ENCODE results near the gene DSP. TPM values are rescaled to one million over a fixed set of nuclear protein-coding genes. Genes with fewer than 3 reads are reported as not detected.

DSP gene
- total and polyA plus RNA-seq, 10 of the 15 experiments (the other 5 are each of a cell fraction or from before 2014, with no cell fraction given), result under 0.01 to 0.36 (median 0.04) TPM; not detected in 4

- no peak for TF ChIP-seq BMI1 (IDR thresholded peaks at IDR 0.05; ENCODE audit: borderline replicate concordance)
- no peak for TF ChIP-seq IRF3 (IDR thresholded peaks at IDR 0.05)
- TF ChIP-seq RELB (IDR thresholded peaks at IDR 0.05; ENCODE audit: low read depth), result no peak
- TF ChIP-seq PRDM15 (CRISPR knock-in tag; IDR thresholded peaks at IDR 0.05), result no peak
- no peak for TF ChIP-seq ZSCAN29 (IDR thresholded peaks at IDR 0.05)
- TF ChIP-seq CREB1 (IDR thresholded peaks at IDR 0.05; ENCODE audit: low read depth), result no peak
Measured at GRCh38 chr6:7630792-7631191, 89.3 kb downstream of the DSP start (continued).

GRCh38 chr6:7631466-7631865 lies 90.0 kb downstream of the DSP start:
- DNase-seq (ENCODE audit: low read depth, low spot score) (no peak), ATAC-seq (no peak), FAIRE-seq (no peak)
- Histone ChIP-seq H4K20me1 (ENCODE audit: control insufficient read depth, insufficient read depth) (no peaks in the 10 kb centered on the region), H3K27me3 (replicated peaks in 1 of 2; ENCODE audit: control insufficient read depth in 2 of 2, insufficient read depth in 2 of 2, low read length in 1 of 2) (no peaks in the 10 kb centered on the region), H3K36me3 (ENCODE audit: control insufficient read depth in 2 of 2, insufficient read depth in 2 of 2, low read length in 1 of 2) (no peaks in the 10 kb centered on the region), H3K4me3 (no peak overlapping the region), H3K9me3 (replicated peaks; ENCODE audit: control insufficient read depth, insufficient read depth, low read length) (no peaks in the 10 kb centered on the region), H3K27ac (ENCODE audit: control insufficient read depth, insufficient read depth) (no peak overlapping the region), H2AFZ (ENCODE audit: control insufficient read depth, low read depth, low read length) (no peak overlapping the region), H3K4me1 (ENCODE audit: control insufficient read depth, insufficient read depth, low read length) (no peaks in the 10 kb centered on the region), H3K79me2 (ENCODE audit: control insufficient read depth, insufficient read depth, low read length) (no peaks in the 10 kb centered on the region), H3K9ac (ENCODE audit: control insufficient read depth, insufficient read depth, low read length) (no peak overlapping the region), H3K4me2 (ENCODE audit: control insufficient read depth, insufficient read depth) (no peak overlapping the region)
- BruUV-seq (replicated peaks), result no TSS peak
- in situ Hi-C loops (cut with MboI), result no loop called here
- WGBS (ENCODE audit: insufficient coverage, insufficient replicate concordance, low lambda C conversion rate, missing lambda C conversion rate), result 59% methylated on average over 5 of the region's 5 CpGs
- RAD21 ChIA-PET (ENCODE audit: unreplicated experiment), result no interaction called here
- SMC1A ChIA-PET (ENCODE audit: uncharacterized antibody, unreplicated experiment), result no interaction called here
- POLR2A ChIA-PET, result no interaction called here
- CTCF ChIA-PET, result no interaction called here
- intact Hi-C loops (cut with micrococcal nuclease; ENCODE audit: unreplicated experiment), result no loop called here
- TF ChIP-seq MXI1 (IDR thresholded peaks at IDR 0.05; ENCODE audit: low read depth, low read length), result no peak
- no peak for TF ChIP-seq BMI1 (IDR thresholded peaks at IDR 0.05; ENCODE audit: borderline replicate concordance)
- TF ChIP-seq EZH2 (IDR thresholded peaks at IDR 0.05; ENCODE audit: borderline replicate concordance, control insufficient read depth, low read depth, low read length), result no peak
- TF ChIP-seq TARDBP (IDR thresholded peaks at IDR 0.05; ENCODE audit: borderline replicate concordance), result no peak
- TF ChIP-seq SPI1 (IDR thresholded peaks at IDR 0.05; ENCODE audit: borderline replicate concordance, insufficient read depth, low read depth, low read length), result no peak
- TF ChIP-seq POLR2A (IDR thresholded peaks at IDR 0.05; ENCODE audit: low read depth, low read length), result no peak
- no peak for TF ChIP-seq CEBPB (IDR thresholded peaks at IDR 0.05; ENCODE audit: borderline replicate concordance in 1 of 2, low read depth in 2 of 2, low read length in 2 of 2)
- TF ChIP-seq CREM (IDR thresholded peaks at IDR 0.05; ENCODE audit: low read depth), result no peak
- no peak for TF ChIP-seq E4F1 (IDR thresholded peaks at IDR 0.05; ENCODE audit: borderline replicate concordance, partially characterized antibody)
- TF ChIP-seq SMC3 (IDR thresholded peaks at IDR 0.05; ENCODE audit: borderline replicate concordance, low read length), result no peak
- TF ChIP-seq MTA2 (IDR thresholded peaks at IDR 0.05; ENCODE audit: low read depth), result no peak
